ENCODE data around the gene ULK4.

The ULK4 gene

GRCh38 chr3:41836360-41837134 lies 125.4 kb downstream of the ULK4 start:
- TF ChIP-seq CTCF (IDR thresholded peaks at IDR 0.05; ENCODE audit: insufficient read depth, low read length, poor library complexity, severe bottlenecking) (no peak), EZH2phosphoT487 (conservative IDR thresholded peaks at IDR 0.05; ENCODE audit: low read length) (no peak)
- H3K79me2 ChIP-seq (ENCODE audit: insufficient read depth, low read length) = no peaks in the 10 kb centered on the region
- no peak overlapping the region for H3K9ac ChIP-seq (ENCODE audit: low read length)
- no peaks in the 10 kb centered on the region for H3F3A ChIP-seq (ENCODE audit: insufficient read depth)
- no peaks in the 10 kb centered on the region for H3K36me3 ChIP-seq (ENCODE audit: low read length)
- no peak overlapping the region for H3K4me2 ChIP-seq (ENCODE audit: low read depth, low read length, poor library complexity, severe bottlenecking)
- no peak overlapping the region for H3K4me3 ChIP-seq (ENCODE audit: insufficient read depth, low read length, poor library complexity, severe bottlenecking)
- no peak overlapping the region for H3K27ac ChIP-seq (ENCODE audit: low read depth, low read length)
- no peaks in the 10 kb centered on the region for H4K20me1 ChIP-seq (ENCODE audit: low read depth, low read length)
- no peaks in the 10 kb centered on the region for H3K9me2 ChIP-seq (replicated peaks; ENCODE audit: insufficient read depth, low read length)
- no peaks in the 10 kb centered on the region for H3K27me3 ChIP-seq (ENCODE audit: low read length)
- no peak overlapping the region for H2AFZ ChIP-seq (ENCODE audit: low read depth, low read length, severe bottlenecking)
- H3K9me3 ChIP-seq (ENCODE audit: insufficient read depth, low read length) = no peaks in the 10 kb centered on the region

- TF ChIP-seq EZH2phosphoT487 (conservative IDR thresholded peaks at IDR 0.05; ENCODE audit: low read length) (no peak), CTCF (IDR thresholded peaks at IDR 0.05; ENCODE audit: insufficient read depth, low read length, poor library complexity, severe bottlenecking) (no peak)
- no peaks in the 10 kb centered on the region for H3K79me2 ChIP-seq (ENCODE audit: insufficient read depth, low read length)
- no peak overlapping the region for H3K4me3 ChIP-seq (ENCODE audit: insufficient read depth, low read length, poor library complexity, severe bottlenecking)
- H3K9me2 ChIP-seq (replicated peaks; ENCODE audit: insufficient read depth, low read length) = no peaks in the 10 kb centered on the region
- H3F3A ChIP-seq (ENCODE audit: insufficient read depth) = no peaks in the 10 kb centered on the region
- H3K36me3 ChIP-seq (ENCODE audit: low read length) = no peaks in the 10 kb centered on the region
- no peaks in the 10 kb centered on the region for H3K27me3 ChIP-seq (ENCODE audit: low read length)
- H2AFZ ChIP-seq (ENCODE audit: low read depth, low read length, severe bottlenecking) = no peak overlapping the region
- H3K4me2 ChIP-seq (ENCODE audit: low read depth, low read length, poor library complexity, severe bottlenecking) = no peak overlapping the region
- H4K20me1 ChIP-seq (ENCODE audit: low read depth, low read length) = no peaks in the 10 kb centered on the region
- no peaks in the 10 kb centered on the region for H3K9me3 ChIP-seq (ENCODE audit: insufficient read depth, low read length)
- H3K27ac ChIP-seq (ENCODE audit: low read depth, low read length) = no peak overlapping the region
- H3K9ac ChIP-seq (ENCODE audit: low read length) = no peak overlapping the region
These were observed 128.3 kb downstream of the ULK4 start for GRCh38 chr3:41833628-41834027.

DNA sequence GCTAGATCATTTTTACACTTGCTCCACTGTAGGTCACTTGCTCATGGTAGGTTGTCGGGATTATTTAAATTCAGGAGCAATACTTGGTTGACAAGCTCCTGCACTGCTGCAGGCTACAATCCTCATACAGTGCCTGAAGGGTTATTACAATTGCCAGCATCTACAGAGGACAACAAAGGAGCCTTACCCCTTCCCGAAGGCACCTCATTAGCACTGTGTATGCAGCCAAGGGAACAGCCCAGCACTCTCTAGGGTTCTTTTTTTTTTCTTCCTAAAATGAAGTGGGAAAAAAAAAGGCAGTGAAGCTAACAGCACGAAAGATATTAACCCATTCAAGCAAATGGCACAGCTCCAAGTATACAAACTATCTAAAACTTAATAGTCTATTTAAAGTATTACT lies 142.7 kb downstream of the ULK4 start:
- Histone ChIP-seq H3K27me3 (ENCODE audit: low read length) (no peaks in the 10 kb centered on the region), H3K9me2 (replicated peaks; ENCODE audit: insufficient read depth, low read length) (no peaks in the 10 kb centered on the region), H3K9ac (ENCODE audit: low read length) (no peak overlapping the region), H4K20me1 (ENCODE audit: low read depth, low read length) (no peaks in the 10 kb centered on the region), H3K9me3 (ENCODE audit: insufficient read depth, low read length) (no peaks in the 10 kb centered on the region), H3K4me3 (ENCODE audit: insufficient read depth, low read length, poor library complexity, severe bottlenecking) (no peak overlapping the region), H3K79me2 (ENCODE audit: insufficient read depth, low read length) (no peaks in the 10 kb centered on the region), H2AFZ (ENCODE audit: low read depth, low read length, severe bottlenecking) (no peak overlapping the region), H3K4me2 (ENCODE audit: low read depth, low read length, poor library complexity, severe bottlenecking) (no peak overlapping the region), H3K36me3 (ENCODE audit: low read length) (no peaks in the 10 kb centered on the region), H3F3A (ENCODE audit: insufficient read depth) (no peaks in the 10 kb centered on the region), H3K27ac (ENCODE audit: low read depth, low read length) (no peak overlapping the region)
- TF ChIP-seq EZH2phosphoT487 (conservative IDR thresholded peaks at IDR 0.05; ENCODE audit: low read length) = no peak
- TF ChIP-seq CTCF (IDR thresholded peaks at IDR 0.05; ENCODE audit: insufficient read depth, low read length, poor library complexity, severe bottlenecking) = no peak

All from SU-DHL-6 (cell line).